ENCODE measurements around the gene LRMDA. TPM values are rescaled to one million over a fixed set of nuclear protein-coding genes. Genes with fewer than 3 reads are reported as not detected.
A peak's percentile ranks its signal among the peaks of the same experiment; 100 is the strongest.

Gene LRMDA
- total and polyA plus RNA-seq, 2 of the 4 experiments (the other 2 are of a cell fraction): 0.07 TPM; not detected in 1

GRCh38 chr10:75408509-75408875 is 22.9 kb upstream of the LRMDA start:
- H4K20me1 ChIP-seq (ENCODE audit: insufficient read depth, low read length): no peaks in the 10 kb centered on the region
- no peak overlapping the region for H4K5ac ChIP-seq (ENCODE audit: low read depth, low read length)
- H3K18ac ChIP-seq (ENCODE audit: low read depth, low read length): no peak overlapping the region; the same call in 1 of the 2 replicates
- no peak for DNase-seq
- H3K79me1 ChIP-seq (ENCODE audit: low read depth in 1 of 2, low read length in 2 of 2): no peaks in the 10 kb centered on the region
- H2AK5ac ChIP-seq (ENCODE audit: low read depth, low read length): no peak overlapping the region
- H2AK9ac ChIP-seq (replicated peaks; ENCODE audit: low read depth, low read length, poor library complexity): no peak overlapping the region
- no peak overlapping the region for H3K23ac ChIP-seq (ENCODE audit: low read depth, low read length)
- no peak overlapping the region for H2BK120ac ChIP-seq (ENCODE audit: low read depth, low read length)
- H3K4me2 ChIP-seq (ENCODE audit: low read depth, low read length): peak overlapping the region; percentile 71
- no peak overlapping the region for H2BK20ac ChIP-seq (ENCODE audit: low read depth, low read length)
- BruUV-seq (replicated peaks): no TSS peak
- H2BK5ac ChIP-seq (ENCODE audit: low read depth, low read length, poor library complexity, severe bottlenecking): no peak overlapping the region
- peak overlapping the region; percentile 78; the same call in 1 of the 2 replicates for H3K9ac ChIP-seq (ENCODE audit: low read depth, low read length)
- in situ Hi-C loops (cut with MboI; ENCODE audit: low sequenced_read_pairs): loop anchor here (10.0 to 25.0 kb wide), 4 partner anchors 629 to 1579 kb away; no protein-coding TSS in a partner anchor
- ATAC-seq (ENCODE audit: low read depth): no peak
- ChIA-PET CTCF (no interaction called here), POLR2A (ENCODE audit: unreplicated experiment) (no interaction called here)
- H3K4me3 ChIP-seq (ENCODE audit: insufficient read depth, low read depth, low read length): peak overlapping the region; percentile 89
- TF ChIP-seq SMC3 (IDR thresholded peaks at IDR 0.05; ENCODE audit: low read depth, low read length): no peak
- no peak for TF ChIP-seq MXI1 (IDR thresholded peaks at IDR 0.05; ENCODE audit: borderline replicate concordance, low read depth, low read length)
- no peak overlapping the region for H2BK15ac ChIP-seq (ENCODE audit: low read depth, low read length)
- H3K27me3 ChIP-seq (ENCODE audit: control insufficient read depth, insufficient read depth, low read length): peaks cover 13% of the 10 kb centered on the region
- no peaks in the 10 kb centered on the region for H3K9me1 ChIP-seq (ENCODE audit: insufficient read depth, low read length)
- no peaks in the 10 kb centered on the region for H3K9me3 ChIP-seq (ENCODE audit: control insufficient read depth, insufficient read depth, low read length)
- 2% methylated on average over 8 of the region's 27 CpGs; no CpG with 5 or more reads in 1 of the 2 experiments for WGBS, 2 experiments (ENCODE audit: extremely low coverage in 2 of 2, insufficient read length in 1 of 2)
- no peak overlapping the region for H4K91ac ChIP-seq (ENCODE audit: insufficient read depth, low read depth, low read length)
- H3K27ac ChIP-seq (ENCODE audit: insufficient read depth, low read length): no peak overlapping the region
- no peak overlapping the region for H3K14ac ChIP-seq (replicated peaks; ENCODE audit: low read depth, low read length)
- H3K36me3 ChIP-seq (ENCODE audit: control insufficient read depth, insufficient read depth, low read length): 0 out of 2 replicates have a peak, but pooled peaks cover 1% of the 10 kb centered on the region
- peaks cover 2% of the 10 kb centered on the region; the same call in 1 of the 2 replicates for H3K4me1 ChIP-seq (ENCODE audit: control insufficient read depth, insufficient read depth, low read length)
- H4K8ac ChIP-seq (ENCODE audit: low read depth in 2 of 2, low read length in 2 of 2): no peak overlapping the region
- intact Hi-C loops (cut with micrococcal nuclease): loop anchor here (10.0 kb wide), 1 partner anchor 1026 kb away; no protein-coding TSS in a partner anchor
- H3K56ac ChIP-seq (ENCODE audit: extremely low read depth, insufficient read depth, low read length): no peak overlapping the region
- peak overlapping the region; percentile 52 for H2AFZ ChIP-seq (replicated peaks; ENCODE audit: low read length, poor library complexity)
- dilution Hi-C loops (cut with HindIII; ENCODE audit: low sequenced_read_pairs, unreplicated experiment): no loop called here
- H3K4ac ChIP-seq (ENCODE audit: low read depth, low read length): no peak overlapping the region

All from IMR-90 (cell line).